ENCODE measurements around the gene PLTP.

DNA sequence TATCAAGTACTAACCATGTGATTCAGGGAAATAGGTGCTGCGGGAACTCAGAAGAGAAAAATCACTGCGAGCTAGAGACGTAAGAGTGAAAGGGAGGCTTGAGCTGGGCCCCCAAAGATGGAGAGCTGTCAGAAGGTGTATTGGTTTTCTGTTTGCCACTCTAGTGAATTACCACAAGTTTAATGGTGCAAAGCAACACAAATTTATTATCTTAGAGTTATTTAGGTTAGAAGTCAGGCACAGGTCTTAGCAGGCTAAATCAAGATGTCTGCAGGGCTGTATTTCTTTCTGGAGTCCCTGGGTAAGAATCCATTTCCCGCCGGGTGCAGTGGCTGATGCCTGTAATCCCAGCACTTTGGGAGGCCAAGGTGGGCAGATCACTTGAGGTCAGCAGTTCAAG, 52.0 kb downstream of the PLTP start:
- TF ChIP-seq, protein P1, sequence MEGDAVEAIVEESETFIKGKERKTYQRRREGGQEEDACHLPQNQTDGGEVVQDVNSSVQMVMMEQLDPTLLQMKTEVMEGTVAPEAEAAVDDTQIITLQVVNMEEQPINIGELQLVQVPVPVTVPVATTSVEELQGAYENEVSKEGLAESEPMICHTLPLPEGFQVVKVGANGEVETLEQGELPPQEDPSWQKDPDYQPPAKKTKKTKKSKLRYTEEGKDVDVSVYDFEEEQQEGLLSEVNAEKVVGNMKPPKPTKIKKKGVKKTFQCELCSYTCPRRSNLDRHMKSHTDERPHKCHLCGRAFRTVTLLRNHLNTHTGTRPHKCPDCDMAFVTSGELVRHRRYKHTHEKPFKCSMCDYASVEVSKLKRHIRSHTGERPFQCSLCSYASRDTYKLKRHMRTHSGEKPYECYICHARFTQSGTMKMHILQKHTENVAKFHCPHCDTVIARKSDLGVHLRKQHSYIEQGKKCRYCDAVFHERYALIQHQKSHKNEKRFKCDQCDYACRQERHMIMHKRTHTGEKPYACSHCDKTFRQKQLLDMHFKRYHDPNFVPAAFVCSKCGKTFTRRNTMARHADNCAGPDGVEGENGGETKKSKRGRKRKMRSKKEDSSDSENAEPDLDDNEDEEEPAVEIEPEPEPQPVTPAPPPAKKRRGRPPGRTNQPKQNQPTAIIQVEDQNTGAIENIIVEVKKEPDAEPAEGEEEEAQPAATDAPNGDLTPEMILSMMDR (IDR thresholded peaks at IDR 0.05), result no peak
- no peak for TF ChIP-seq POLR2A (IDR thresholded peaks at IDR 0.05)
